ENCODE measurements around the gene MYOF.
A peak's percentile ranks its signal among the peaks of the same experiment; 100 is the strongest.

Gene MYOF

GRCh38 chr10:93496322-93497041, 14.3 kb upstream of the MYOF start, which contains the start of gene CEP55:
Gene CEP55 (plus strand): TSS chr10:93496612. CDS start chr10:93500052, 3,440 bp downstream.
- POLR2A ChIA-PET: no interaction called here
- no peak for TF ChIP-seq CTCF (IDR thresholded peaks at IDR 0.05; ENCODE audit: control extremely low read depth, extremely low read depth, low read depth, missing control alignments)
- CTCF ChIA-PET: interaction anchor here (1.0 to 4.0 kb wide), 8 partner anchors 9 to 416 kb away, joined by 3 to 24 read pairs (median 6); partner anchors contain the start of gene MYOF
- DNase-seq (ENCODE audit: extremely low spot score): peak; percentile 96

- ChIA-PET CTCF (interaction anchor here (1.0 to 4.0 kb wide), 9 partner anchors 8 to 416 kb away, joined by 3 to 24 read pairs (median 5); partner anchors contain the start of gene MYOF), POLR2A (interaction anchor here (0.7 kb wide), 1 partner anchor 83 kb away, joined by 4 read pairs; no protein-coding TSS in a partner anchor)
- DNase-seq (ENCODE audit: extremely low spot score): peak; percentile 17
- TF ChIP-seq CTCF (IDR thresholded peaks at IDR 0.05; ENCODE audit: control extremely low read depth, extremely low read depth, low read depth, missing control alignments): no peak
Measured at GRCh38 chr10:93495654-93496321, 13.7 kb upstream of the MYOF start.

- no peak for DNase-seq (ENCODE audit: extremely low spot score)
- TF ChIP-seq CTCF (IDR thresholded peaks at IDR 0.05; ENCODE audit: control extremely low read depth, extremely low read depth, low read depth, missing control alignments): no peak
- POLR2A ChIA-PET: no interaction called here
- CTCF ChIA-PET: interaction anchor here (0.7 to 4.0 kb wide), 4 partner anchors 12 to 118 kb away, joined by 3 to 24 read pairs (median 14); partner anchors contain the start of gene MYOF
Measured at GRCh38 chr10:93494494-93494893, 12.4 kb upstream of the MYOF start.

GRCh38 chr10:93493162-93493561, 11.0 kb upstream of the MYOF start:
- CTCF ChIA-PET: interaction anchor here (1.4 to 13.1 kb wide), 3 partner anchors 10 to 118 kb away, joined by 6 to 254 read pairs (median 20); partner anchors contain the start of gene MYOF

GRCh38 chr10:93491602-93492121, 9.5 kb upstream of the MYOF start:
- no peak for DNase-seq (ENCODE audit: extremely low spot score)
- no peak for TF ChIP-seq CTCF (IDR thresholded peaks at IDR 0.05; ENCODE audit: control extremely low read depth, extremely low read depth, low read depth, missing control alignments)
- CTCF ChIA-PET: interaction anchor here (2.4 to 13.1 kb wide), 3 partner anchors 9 to 134 kb away, joined by 6 to 254 read pairs (median 20); partner anchors contain the start of gene MYOF
- POLR2A ChIA-PET: no interaction called here

More at GRCh38 chr10:93493162-93493561, 11.0 kb upstream of the MYOF start:
- no peak for DNase-seq (ENCODE audit: extremely low spot score)
- no peak for TF ChIP-seq CTCF (IDR thresholded peaks at IDR 0.05; ENCODE audit: control extremely low read depth, extremely low read depth, low read depth, missing control alignments)
- POLR2A ChIA-PET: no interaction called here

- no peak for TF ChIP-seq CTCF (IDR thresholded peaks at IDR 0.05; ENCODE audit: control extremely low read depth, extremely low read depth, low read depth, missing control alignments)
- ChIA-PET CTCF (interaction anchor here (1.4 to 13.1 kb wide), 5 partner anchors 15 to 131 kb away, joined by 3 to 254 read pairs (median 5); no protein-coding TSS in a partner anchor), POLR2A (no interaction called here)
- DNase-seq (ENCODE audit: extremely low spot score): no peak
Measured at GRCh38 chr10:93488956-93489528, 6.9 kb upstream of the MYOF start.

Data from GM10248 (cell line).